Chondrocyte (in vitro differentiated cells): ENCODE measurements around the gene ZNF154. TPM values are rescaled to one million over a fixed set of nuclear protein-coding genes. Genes with fewer than 3 reads are reported as not detected.

Source experiments
- DNase-seq: peaks from one replicate; pipeline ENCODE4 v3.0.0; 2021; ENCODE audit warnings: mixed read lengths, low spot score
- H3K27ac Mint-ChIP-seq: one replicate; pipeline ENCODE4 v1.8.0; 2021; ENCODE audit warnings: mild to moderate bottlenecking, moderate library complexity, mixed read lengths; ENCODE audit not compliant: unreplicated experiment
- H3K27me3 Mint-ChIP-seq: 2 replicates; pipeline ENCODE4 v1.8.0; 2021; ENCODE audit warnings: low read depth, mixed read lengths
- H3K36me3 Mint-ChIP-seq: 2 replicates; pipeline ENCODE4 v1.8.0; 2021; ENCODE audit warnings: low read depth, mixed read lengths
- H3K4me1 Mint-ChIP-seq: 2 replicates; pipeline ENCODE4 v1.8.0; 2021; ENCODE audit warnings: low read depth, mild to moderate bottlenecking, mixed read lengths
- H3K4me3 Mint-ChIP-seq: one replicate; pipeline ENCODE4 v1.8.0; 2021; ENCODE audit warnings: mild to moderate bottlenecking, moderate library complexity, mixed read lengths; ENCODE audit not compliant: unreplicated experiment
- H3K9me3 Mint-ChIP-seq: 2 replicates; pipeline ENCODE4 v1.8.0; 2021; ENCODE audit warnings: low read depth, mixed read lengths
- CTCF ChIP-seq: fragments of 200-600 bp; sonication (generic); IDR thresholded peaks from 2 replicates; pipeline ENCODE4 v1.5.0; 2021; ENCODE audit warnings: antibody characterized with exemption, mild to moderate bottlenecking, moderate library complexity
- total RNA-seq: library from RNA; stranded (reverse); gene quantifications from 3 replicates; pipeline ENCODE4 v1.2.1, GENCODE V29; 2021

ZNF154 gene
- total RNA-seq, 1 donor from 2014 or later: 15.7 TPM

- Mint-ChIP-seq H3K27me3 (peaks cover 6% of the 10 kb centered on the region), H3K27ac (no peak overlapping the region), H3K4me1 (no peaks in the 10 kb centered on the region), H3K4me3 (no peak overlapping the region), H3K9me3 (peaks cover 11% of the 10 kb centered on the region), H3K36me3 (no peaks in the 10 kb centered on the region)
- no peak for DNase-seq
- TF ChIP-seq CTCF: no peak
Observed at GRCh38 chr19:57653689-57654088, 55.3 kb downstream of the ZNF154 start.

GRCh38 chr19:57651654-57651996 lies 57.4 kb downstream of the ZNF154 start:
- Mint-ChIP-seq H3K36me3 (no peaks in the 10 kb centered on the region), H3K4me3 (no peak overlapping the region), H3K9me3 (peaks cover 11% of the 10 kb centered on the region), H3K4me1 (no peaks in the 10 kb centered on the region), H3K27ac (no peak overlapping the region), H3K27me3 (peaks cover 4% of the 10 kb centered on the region)
- no peak for TF ChIP-seq CTCF
- no peak for DNase-seq

- Mint-ChIP-seq H3K27me3 (no peaks in the 10 kb centered on the region), H3K36me3 (no peaks in the 10 kb centered on the region), H3K4me3 (no peak overlapping the region), H3K27ac (no peak overlapping the region), H3K4me1 (no peaks in the 10 kb centered on the region), H3K9me3 (peaks cover 2% of the 10 kb centered on the region)
- no peak for DNase-seq
- no peak for TF ChIP-seq CTCF
Observed at GRCh38 chr19:57648331-57649003, 60.5 kb downstream of the ZNF154 start.

Other genes with a start within 250 kb of the ZNF154 start
- gene ZNF772, start 231.6 kb downstream of the ZNF154 start, total RNA-seq: 6.0 to 12.8 TPM (median 7.0 TPM) in 3 replicates
- 11.6 to 15.5 TPM (median 13.2 TPM) in 3 replicates for gene ZNF419, start 221.5 kb downstream of the ZNF154 start, total RNA-seq
- gene ZNF773, start 209.3 kb downstream of the ZNF154 start, total RNA-seq: 8.7 to 10.1 TPM (median 9.0 TPM) in 3 replicates
- 6.8 to 7.4 TPM (median 7.1 TPM) in 3 replicates for gene ZNF549, start 181.8 kb downstream of the ZNF154 start, total RNA-seq
- 6.9 to 11.3 TPM (median 8.6 TPM) in 3 replicates for gene ZNF550, start 149.3 kb downstream of the ZNF154 start, total RNA-seq
- gene ZNF416, start 130.3 kb downstream of the ZNF154 start, total RNA-seq: 5.4 to 7.7 TPM (median 6.0 TPM) in 3 replicates
- gene ZIK1, start 125.1 kb downstream of the ZNF154 start, total RNA-seq: 4.8 to 7.2 TPM (median 5.5 TPM) in 3 replicates
- gene ZNF530, start 109.3 kb downstream of the ZNF154 start, total RNA-seq: 1.4 to 3.4 TPM (median 2.2 TPM) in 3 replicates
- 16.9 to 19.8 TPM (median 19.3 TPM) in 3 replicates for gene ZNF134, start 95.0 kb downstream of the ZNF154 start, total RNA-seq
- 11.0 to 13.1 TPM (median 12.6 TPM) in 3 replicates for gene ZNF211, start 76.0 kb downstream of the ZNF154 start, total RNA-seq
- gene ZSCAN4, start 40.3 kb downstream of the ZNF154 start, total RNA-seq: not detected in 3 replicates
- 4.0 to 5.8 TPM (median 5.5 TPM) in 3 replicates for gene ZNF551, start 27.2 kb downstream of the ZNF154 start, total RNA-seq
- 6.3 to 7.2 TPM (median 7.0 TPM) in 3 replicates for gene ZNF671, start 18.4 kb upstream of the ZNF154 start, total RNA-seq
- gene ZNF776, start 37.6 kb upstream of the ZNF154 start, total RNA-seq: 13.2 to 18.9 TPM (median 14.7 TPM) in 3 replicates
- 9.8 to 14.7 TPM (median 10.7 TPM) in 3 replicates for gene ZNF586, start 60.5 kb upstream of the ZNF154 start, total RNA-seq
- gene ZNF552, start 105.7 kb upstream of the ZNF154 start, total RNA-seq: 3.6 to 5.5 TPM (median 3.7 TPM) in 3 replicates
- gene ZNF587B, start 121.1 kb upstream of the ZNF154 start, total RNA-seq: 6.9 to 14.5 TPM (median 8.0 TPM) in 3 replicates
- gene ZNF587, start 140.7 kb upstream of the ZNF154 start, total RNA-seq: 27.1 to 39.9 TPM (median 30.8 TPM) in 3 replicates
- gene ZNF814, start 179.8 kb upstream of the ZNF154 start, total RNA-seq: 7.9 to 16.6 TPM (median 8.5 TPM) in 3 replicates
- gene ZNF417, start 207.4 kb upstream of the ZNF154 start, total RNA-seq: 12.9 to 24.5 TPM (median 15.0 TPM) in 3 replicates
- gene ZNF418, start 226.2 kb upstream of the ZNF154 start, total RNA-seq: 6.4 to 9.8 TPM (median 6.7 TPM) in 3 replicates
- 4.6 to 7.7 TPM (median 5.1 TPM) in 3 replicates for gene ZNF256, start 238.5 kb upstream of the ZNF154 start, total RNA-seq